GM12801 (cell line): ENCODE data around the gene ACTR5.
A peak's percentile ranks its signal among the peaks of the same experiment; 100 is the strongest.

ENCODE experiments used
- CTCF ChIP-seq: IDR thresholded peaks from one replicate; pipeline ENCODE4 v1.5.1; 2011; ENCODE audit warnings: control low read depth; ENCODE audit not compliant: insufficient read length; ENCODE audit errors: extremely low read depth

Gene ACTR5

GRCh38 chr20:38730167-38730988 is 17.9 kb upstream of the ACTR5 start:
- no peak for TF ChIP-seq CTCF

GRCh38 chr20:38730989-38731737 is 17.1 kb upstream of the ACTR5 start:
- peak; percentile 44 for TF ChIP-seq CTCF

- TF ChIP-seq CTCF: no peak
Measured at GRCh38 chr20:38731738-38732113, 16.5 kb upstream of the ACTR5 start.

GRCh38 chr20:38732981-38733380 is 15.3 kb upstream of the ACTR5 start:
- no peak for TF ChIP-seq CTCF

GRCh38 chr20:38735172-38735571 is 13.1 kb upstream of the ACTR5 start:
- TF ChIP-seq CTCF: no peak

- TF ChIP-seq CTCF: no peak
Measured at GRCh38 chr20:38737887-38738286, 10.4 kb upstream of the ACTR5 start.

- no peak for TF ChIP-seq CTCF
Measured at GRCh38 chr20:38745757-38746156, 2.5 kb upstream of the ACTR5 start.
